NCI-H748 (cell line): ENCODE results near the gene ZNF747.

Experiments used
- DNase-seq: peaks from one replicate; lab custom pipeline; 2025; ENCODE audit not compliant: unreplicated experiment; lab: John Stamatoyannopoulos, UW

Gene ZNF747

DNA sequence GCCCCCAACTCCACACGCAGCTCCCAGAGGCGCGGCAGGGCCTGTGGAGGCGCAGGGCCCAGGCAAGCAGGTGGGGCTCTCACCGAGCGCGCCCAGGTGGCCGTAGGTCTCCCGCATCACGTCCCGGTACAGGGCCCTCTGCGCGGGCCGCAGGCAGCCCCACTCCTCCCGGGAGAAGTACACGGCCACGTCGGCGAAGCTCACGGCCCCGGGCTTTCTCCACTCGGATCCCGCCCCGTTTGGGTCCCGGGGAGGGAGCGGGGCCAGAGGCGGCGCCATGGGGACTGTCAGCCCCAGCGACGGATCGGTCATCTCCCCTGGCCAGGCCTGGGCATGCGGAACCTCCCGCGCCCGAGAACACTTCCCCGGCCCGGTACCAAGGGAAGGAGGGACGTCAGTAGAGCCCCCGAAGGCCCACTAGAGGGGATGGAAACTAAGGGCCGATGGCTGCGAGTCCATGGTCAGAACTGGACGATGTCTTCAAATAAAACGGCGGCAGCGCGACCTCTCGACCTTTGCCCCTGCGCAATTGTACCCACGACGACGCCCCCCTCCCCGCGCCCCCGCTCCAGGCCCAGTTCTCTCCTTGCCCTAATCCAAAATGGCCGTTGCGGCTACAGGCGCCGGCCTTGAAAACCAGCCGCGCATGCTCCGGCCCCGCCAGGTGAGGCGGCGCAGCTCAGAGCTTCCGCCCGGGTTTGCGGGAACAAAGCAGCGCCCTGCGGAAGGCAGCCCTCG lies at the start of gene ZNF747:
ZNF747 (minus strand) TSS at position 491 of the 738 bp plus-strand sequence; CDS start at position 312, 179 bp downstream.
- DNase-seq, result peak; percentile 90

DNA sequence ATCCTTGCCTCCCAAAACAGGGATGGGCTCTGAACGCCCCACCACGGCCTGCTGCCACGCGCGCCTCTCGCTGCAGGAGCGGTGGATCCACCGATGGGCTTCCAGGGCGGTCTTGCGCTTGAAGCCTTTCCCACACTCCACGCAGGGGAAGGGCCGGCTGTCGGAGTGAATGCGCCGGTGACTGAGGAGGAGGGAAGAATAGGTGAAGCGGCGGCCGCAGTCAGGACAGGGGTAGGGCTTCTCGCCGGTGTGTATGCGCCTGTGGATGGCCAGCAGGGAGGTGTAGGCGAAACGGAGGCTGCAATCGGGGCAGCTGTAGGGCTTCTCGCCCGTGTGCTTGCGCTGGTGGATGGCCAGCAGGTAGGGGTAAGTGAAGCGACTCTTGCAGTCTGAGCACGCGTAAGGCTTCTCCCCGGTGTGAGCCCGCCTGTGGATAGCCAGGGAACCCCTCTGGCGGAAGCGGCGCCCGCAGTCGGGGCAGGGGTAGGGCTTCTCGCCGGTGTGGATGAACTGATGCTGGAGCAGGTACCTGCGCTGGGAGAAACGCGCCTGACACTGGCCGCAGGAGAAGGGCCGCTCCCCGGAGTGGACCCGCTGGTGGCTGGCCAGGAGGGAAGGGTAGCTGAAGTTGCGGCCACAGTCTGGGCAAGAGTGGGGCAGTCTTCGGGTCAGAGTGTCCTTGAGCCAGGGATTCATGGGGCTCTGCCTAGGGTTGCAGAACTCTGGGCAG lies 48.1 kb upstream of the ZNF747 start:
- DNase-seq, result no peak

GRCh38 chr16:30581457-30581856 lies 46.8 kb upstream of the ZNF747 start:
- no peak for DNase-seq

GRCh38 chr16:30574678-30575077 lies 40.0 kb upstream of the ZNF747 start:
- no peak for DNase-seq

DNA sequence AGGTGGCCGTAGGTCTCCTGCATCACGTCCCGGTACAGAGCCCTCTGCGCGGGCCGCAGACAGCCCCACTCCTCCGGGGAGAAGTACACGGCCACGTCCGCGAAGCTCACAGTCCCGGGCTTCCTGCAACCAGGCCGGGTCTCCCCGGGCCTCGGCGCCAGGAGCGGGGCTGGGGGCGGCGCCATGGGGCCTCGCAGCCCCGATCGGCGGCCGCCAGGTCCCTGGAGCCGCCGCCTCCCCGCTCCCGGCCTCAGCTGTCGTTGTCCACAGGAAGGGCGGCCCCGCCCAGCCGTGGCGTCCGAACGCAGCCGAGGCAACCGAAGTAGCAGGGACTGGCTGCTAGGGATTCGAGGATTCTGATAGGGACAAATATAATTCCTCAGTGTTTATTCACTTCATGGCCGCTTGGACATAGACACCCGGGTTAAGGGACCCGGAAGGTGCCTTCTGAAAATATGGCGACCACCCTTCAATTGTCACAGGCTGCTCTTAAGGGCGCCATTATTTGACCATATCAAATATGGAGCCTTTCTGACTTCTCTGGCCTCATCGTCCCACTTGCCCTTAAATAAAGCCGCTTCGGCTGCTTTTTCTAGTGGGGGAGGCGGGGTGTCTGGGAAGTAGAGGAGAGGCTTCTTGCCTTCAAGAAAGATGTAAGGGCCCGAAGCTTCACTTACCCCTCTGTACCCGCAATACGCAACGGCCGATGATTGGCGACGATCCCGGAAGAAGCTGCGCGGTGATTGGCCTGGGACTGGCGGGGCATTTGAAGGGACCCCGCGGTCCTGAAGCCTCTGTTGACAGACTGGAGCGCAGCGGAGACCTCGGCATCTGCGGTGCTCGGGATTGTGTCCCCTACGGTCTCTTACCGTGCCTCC lies 37.0 kb upstream of the ZNF747 start, which contains the start of gene ZNF688:
ZNF688 (minus strand) TSS at position 270 of the 878 bp plus-strand sequence; CDS start at position 185, 85 bp downstream.
- DNase-seq, result peak; percentile 95

DNA sequence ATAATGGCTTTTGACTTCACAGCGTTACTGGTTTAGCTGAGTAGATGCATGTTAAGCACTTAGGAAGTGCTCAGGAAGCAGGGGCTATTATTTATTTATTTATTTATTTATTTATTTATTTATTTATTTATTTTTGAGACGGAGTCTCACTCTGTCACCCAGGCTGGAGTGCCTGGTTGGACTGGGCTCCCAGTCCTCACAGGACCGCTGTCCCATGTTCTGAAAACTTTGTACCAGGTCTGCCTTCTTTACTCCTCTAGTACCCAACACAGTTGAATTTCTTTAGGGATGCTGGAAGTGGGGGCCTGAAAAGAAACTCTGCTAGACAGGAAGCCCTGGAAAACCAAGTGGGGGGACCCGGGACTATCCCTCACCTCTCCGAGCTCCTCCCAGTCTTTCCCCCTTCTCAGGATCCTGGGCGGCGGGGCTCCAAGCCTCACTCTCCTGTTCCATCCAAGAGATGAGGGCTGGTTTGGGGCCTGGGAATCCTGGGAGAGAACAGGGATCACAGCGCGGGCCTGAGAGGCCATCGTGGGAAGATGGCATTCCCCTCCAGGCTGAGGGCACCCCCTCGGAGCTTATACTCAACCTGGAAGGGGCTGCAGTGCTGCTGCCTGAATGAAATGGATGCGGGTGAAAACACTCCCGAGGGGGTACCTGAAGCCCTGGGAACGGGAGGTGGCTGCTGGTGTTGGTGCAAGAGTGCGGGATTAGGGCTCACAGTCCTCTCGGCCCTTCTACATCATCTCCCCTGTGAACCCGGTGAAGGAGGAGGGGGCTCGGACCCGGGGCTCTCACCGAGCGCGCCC lies 36.2 kb upstream of the ZNF747 start:
- DNase-seq, result peak; percentile 49

DNA sequence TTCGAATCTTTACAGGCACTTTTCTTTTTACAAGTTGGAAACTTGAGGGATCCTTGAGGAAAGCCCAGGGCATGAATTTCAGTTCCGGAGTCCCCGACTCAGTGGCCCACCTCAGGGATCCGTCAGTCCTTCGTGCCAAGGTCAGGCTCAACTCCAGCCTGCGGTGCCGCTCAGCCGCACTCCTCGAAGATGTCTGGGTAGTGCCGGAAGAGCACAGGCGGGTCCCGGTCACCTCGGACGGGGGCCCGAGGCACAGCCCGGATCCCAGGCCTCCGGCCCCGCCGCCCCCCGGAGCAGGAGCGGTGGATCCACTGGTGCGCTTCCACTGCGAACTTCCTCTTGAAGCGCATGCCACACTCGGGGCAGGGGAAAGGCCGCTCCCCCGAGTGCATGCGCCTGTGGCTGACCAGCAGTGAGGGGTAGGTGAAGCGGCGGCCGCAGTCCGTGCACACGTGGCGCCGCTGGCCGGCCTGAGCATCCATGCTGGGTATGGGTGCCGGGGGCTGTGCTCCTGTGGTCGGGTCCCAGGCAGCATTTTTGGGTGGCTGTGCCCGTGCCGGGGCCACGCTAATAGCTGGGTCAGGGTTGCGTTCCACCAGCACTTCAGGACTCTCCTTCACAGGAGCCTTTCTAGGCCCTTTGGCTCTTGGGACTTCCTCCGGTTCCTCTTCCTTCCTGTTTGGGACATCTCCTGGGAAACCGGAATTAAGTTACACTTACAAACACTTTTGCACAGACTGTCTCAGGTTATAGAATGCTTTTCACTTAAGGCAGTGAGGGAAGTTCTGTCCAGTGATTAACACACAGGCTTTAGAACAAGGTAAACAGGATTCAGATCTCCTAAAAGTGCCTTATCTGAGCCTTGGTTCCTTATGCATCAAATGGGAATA lies 35.3 kb upstream of the ZNF747 start:
- no peak for DNase-seq

DNA sequence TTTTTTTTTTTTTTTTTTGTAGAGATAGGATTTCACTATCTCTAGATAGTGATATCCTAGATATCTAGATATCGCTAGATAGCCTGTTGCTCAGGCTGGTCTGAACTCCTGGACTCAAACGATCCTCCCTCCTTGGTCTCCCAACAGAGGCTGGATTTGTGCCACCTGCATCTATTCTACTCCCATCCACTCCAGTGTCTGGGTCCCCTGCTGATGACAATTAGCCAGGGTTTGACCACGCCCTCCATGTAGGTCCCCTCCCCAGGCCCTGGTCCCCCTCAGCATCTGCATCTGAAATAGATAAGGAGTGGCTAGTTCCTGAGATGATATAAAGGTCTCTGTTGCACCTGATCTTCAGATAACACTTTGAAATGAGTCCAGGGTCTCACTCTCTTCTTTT lies 34.6 kb upstream of the ZNF747 start:
- no peak for DNase-seq

- DNase-seq, result no peak
Observed at GRCh38 chr16:30567991-30568638, 33.5 kb upstream of the ZNF747 start.

GRCh38 chr16:30567160-30567990 lies 32.7 kb upstream of the ZNF747 start:
- DNase-seq, result no peak

DNA sequence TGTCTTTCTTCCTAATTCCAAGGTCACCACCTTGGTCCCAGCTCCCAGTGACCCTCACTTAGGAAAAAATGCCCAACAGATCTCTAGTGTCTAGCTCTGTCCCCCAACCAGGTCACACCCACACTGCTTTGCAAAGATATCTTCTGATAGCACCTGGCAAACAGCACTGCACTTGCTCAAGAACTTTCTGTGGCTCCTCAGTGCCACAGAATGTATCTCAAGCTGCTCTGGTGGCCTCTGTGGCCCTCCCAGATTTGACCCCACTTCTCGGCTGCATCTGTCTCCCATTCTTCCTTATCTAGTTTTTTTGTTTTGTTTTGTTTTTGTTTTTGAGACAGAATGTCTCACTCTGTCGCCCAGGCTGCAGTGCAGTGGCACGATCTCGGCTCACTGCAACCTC lies 31.9 kb upstream of the ZNF747 start:
- DNase-seq, result no peak

- DNase-seq, result no peak
Observed at GRCh38 chr16:30565984-30566383, 31.3 kb upstream of the ZNF747 start.

- no peak for DNase-seq
Observed at GRCh38 chr16:30565526-30565925, 30.9 kb upstream of the ZNF747 start.

DNA sequence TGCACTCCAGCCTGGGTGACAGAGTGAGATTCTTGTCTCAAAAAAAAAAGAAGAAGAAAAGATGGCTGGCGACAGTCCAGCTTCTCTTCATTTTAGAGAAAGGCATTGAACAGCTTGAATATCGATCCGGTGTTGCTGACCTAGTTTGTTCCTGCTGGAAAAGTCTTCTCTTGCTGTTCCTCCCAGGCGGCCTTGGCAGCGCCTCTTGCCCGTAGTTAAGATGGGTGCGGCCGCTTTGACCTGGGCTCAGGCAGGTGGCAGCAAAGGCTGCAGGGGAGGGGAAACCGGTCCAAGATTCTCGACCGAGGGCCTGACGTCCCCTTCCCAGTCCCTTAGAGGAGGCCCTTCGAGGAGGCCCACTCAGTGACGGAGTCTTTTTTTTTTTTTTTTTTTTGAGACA lies 27.4 kb upstream of the ZNF747 start:
- DNase-seq, result no peak

- DNase-seq, result no peak
Observed at GRCh38 chr16:30561089-30561816, 26.6 kb upstream of the ZNF747 start.

GRCh38 chr16:30559690-30560089 lies 25.0 kb upstream of the ZNF747 start:
- no peak for DNase-seq

- no peak for DNase-seq
Observed at GRCh38 chr16:30558789-30559377, 24.2 kb upstream of the ZNF747 start.
